HG02885 (cell line): ENCODE results near the gene KIF17.
"Not testable (repeated sequence)": the region's sequence is repeated elsewhere in the genome, so short reads cannot be mapped to it uniquely, and the experiment has no call there.

Source experiments
- ATAC-seq: cut with Tn5 transposase; IDR thresholded peaks from one replicate; pipeline ENCODE4 v1.9.1; 2021; ENCODE audit warnings: mild to moderate bottlenecking; ENCODE audit not compliant: unreplicated experiment, poor library complexity

Gene KIF17

DNA sequence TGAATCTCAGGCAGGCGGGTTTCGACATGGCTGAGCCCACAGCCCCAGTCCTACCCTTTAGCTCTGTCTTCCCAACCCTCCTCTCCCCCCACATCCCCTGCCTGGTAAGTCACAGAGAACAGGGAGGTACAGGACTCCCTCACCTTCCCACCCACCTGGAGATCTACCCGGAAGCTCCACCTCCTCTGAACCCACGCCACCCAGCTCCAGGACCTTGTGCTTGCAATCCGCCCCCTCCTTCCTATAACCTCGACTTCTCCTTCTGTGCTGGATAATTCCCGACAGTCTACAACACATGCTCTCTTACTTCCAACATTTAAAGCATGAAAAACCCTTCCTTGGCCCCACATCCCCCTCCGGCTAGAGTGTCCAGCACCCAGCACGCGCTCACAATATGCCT, 22.3 kb downstream of the KIF17 start:
- no peak for ATAC-seq

DNA sequence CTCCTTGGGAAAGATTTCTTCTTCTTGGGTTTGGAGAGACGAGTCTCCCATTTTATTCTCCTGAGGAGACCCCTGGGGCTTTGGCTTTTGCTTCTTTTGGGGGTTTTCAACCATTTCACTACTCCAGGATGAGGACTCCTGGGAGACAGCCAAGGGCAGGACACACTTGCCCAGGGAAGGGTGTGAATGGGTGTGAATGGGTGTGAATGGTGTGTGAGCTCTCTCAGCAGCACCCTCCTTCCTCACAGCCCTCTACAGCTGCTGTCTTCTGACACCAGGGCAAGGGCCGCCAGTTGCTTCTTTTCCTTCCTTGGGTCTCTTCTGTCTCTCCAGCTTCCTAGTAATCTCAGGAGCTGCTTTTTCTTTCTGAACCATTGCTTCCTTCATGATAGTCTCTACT, 24.2 kb downstream of the KIF17 start:
- ATAC-seq, result no peak

DNA sequence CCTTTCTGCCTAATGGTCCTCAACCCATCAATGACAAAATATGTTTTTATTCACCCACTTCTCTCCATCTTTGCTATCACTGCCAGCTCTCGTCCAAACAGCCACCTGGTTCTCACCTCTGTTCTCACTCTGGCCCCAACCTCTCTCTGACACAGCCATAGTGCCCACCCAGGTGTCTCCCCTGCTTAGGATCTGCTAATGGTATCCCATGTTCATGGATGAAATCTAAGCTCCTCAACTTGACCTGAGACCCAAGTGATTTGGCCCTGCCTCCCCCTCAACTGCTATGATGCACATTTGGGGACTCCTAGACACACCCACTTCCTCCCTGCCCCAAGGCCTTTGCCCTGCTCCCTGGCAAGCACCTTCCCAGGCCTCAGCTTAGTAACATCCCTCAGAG, 25.9 kb downstream of the KIF17 start:
- no peak for ATAC-seq

DNA sequence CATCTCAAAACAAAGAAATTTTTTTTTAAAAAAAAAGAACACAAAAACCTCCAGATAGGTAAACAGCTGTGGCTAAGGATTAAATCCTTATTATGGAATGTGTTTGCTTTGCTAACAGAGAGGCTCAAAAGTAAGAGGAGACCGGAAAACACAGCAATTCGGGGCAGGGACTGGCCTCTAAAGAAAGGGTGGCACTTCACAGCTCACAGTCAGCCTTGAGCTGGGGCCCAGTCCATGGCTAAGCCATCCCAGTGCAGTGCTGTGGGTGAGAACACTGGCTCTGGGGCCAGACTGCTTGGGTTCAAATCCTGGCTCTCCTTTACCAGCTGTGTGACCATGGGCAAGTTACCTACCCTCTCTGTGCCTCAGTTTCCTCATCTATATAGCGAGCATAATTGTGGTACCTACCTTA, 28.2 kb downstream of the KIF17 start:
- no peak for ATAC-seq

DNA sequence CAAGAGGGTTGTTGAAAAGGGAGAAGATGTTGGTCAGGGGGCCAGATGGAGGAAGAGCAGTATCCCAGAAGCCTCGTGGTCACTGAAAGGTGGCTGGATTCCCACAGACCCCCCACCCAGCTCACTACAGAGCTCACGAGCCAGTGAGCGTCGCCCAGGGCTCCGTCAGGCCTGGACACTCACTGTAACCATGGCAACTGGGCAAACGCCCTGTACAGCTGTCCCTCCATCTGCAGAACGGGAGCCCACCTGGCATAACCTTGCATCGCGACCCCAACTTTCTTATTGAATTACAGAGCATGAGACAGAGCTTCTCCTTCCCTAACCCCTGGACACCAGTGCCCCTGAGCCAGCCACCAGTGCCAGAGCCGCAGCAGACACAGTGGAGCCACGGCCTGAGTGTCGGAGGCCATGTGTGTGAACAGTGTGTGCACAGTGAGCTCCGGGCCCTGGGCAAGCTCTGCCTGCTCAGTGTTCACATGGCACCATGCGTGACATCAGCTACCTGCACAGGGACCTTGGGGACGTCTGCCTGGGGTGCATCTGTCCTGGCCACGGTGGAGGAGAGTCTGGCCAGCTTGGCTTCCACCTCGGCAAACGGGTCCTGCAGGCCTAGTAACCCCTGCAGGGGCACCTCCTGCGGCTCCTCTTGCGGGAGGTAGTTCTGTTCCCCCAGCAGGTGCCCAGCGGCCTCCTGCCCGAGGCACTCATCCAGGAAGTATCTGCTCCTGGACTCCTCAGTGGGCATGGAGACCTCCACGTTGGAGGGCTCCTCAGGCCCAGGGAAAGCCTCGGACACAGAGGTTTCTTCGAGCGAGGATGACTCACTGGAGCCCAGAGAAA, 30.7 kb downstream of the KIF17 start:
- ATAC-seq, result no peak

DNA sequence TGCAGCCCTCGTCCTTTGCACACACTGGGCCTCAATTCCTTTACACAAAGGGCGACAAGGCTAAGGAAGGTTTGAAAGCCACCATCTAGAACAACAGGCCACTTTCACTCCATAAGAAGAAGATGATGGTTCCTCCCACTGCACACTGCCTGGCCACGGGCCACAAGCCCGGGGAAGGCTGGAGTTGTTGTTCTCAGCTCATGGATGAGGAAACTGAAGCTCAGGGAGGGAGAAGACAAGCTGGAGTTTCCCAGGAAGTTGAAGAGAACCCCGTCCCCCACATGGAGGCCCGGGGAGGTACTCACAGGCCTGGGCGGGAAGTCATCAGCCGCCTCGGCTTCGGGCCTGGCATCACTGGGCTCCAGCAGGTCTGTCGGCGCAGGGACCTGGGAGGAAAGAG, 32.1 kb downstream of the KIF17 start:
- no peak for ATAC-seq

DNA sequence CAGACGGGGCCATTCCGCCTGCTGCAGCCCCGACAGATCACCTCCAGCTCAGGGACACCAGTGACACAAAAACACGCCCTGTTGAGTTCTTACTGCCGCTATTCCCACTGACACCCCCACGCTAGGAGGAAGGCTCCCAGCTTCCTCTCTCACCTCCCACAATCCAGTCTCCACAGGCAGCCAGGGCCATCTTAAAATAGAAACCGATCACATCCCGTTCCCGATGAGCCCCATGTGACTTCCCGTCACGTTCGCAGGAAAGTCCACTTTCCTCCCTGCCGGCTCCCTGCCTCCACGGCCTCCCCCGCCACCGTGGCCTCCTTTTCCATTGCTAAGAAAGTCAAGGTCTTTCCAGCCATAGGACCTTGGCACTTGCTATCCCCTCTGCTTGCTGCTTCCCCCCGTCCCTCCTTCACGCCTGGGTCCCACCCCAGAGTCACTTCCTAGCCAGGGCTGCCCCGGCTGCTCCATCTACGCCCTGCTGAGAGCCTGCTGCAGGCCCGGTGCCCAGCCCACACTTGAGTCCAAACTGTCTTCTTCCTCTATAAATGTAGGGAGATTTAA, 32.6 kb downstream of the KIF17 start:
- no peak for ATAC-seq

DNA sequence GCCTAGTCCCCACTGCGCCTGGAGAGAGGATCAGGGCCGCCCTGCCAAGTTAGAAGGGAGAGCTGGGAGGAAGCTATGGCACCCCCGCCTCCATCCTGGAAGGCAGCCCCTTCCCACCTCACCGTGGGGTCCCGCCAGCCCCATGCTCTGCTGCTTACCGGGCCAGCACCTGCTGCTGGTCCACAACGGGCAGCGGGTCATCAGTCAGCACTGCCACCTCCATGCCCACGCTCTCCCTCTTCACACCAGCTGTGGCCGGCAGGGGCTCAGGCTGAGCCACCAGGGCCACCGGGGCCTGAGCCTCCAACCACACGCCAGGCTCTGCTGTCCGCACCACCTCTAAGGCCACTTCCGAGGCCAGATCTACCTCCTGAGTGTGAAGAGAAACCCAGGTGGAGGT, 33.2 kb downstream of the KIF17 start:
- ATAC-seq, result no peak

DNA sequence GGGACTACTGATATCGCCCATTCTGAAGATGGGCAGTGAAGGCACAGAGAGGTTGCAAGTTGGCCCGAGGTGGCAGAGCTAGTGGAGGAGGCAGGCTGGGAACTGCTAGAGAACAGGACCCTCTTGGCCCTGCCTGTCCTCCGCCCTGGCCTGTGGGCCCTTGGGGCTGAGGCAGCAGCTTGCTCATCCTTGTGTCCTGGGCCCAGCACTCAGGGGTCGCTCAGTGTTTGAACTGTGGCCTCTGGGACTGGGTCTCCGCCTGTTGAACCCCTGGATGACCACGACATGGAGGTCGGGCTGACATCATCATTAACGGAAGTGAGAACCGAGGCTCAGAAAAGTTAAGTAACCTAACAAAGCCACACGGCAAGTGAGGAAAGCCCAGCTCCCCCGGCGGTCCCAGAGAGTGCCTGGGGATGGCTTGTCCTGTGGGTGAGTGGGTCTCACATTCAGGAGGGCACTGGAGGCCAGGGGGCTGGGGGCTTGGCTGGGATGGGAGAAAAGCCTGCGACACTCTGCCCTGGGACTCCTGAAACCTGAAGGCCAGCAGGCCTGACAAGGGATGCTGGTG, 33.7 kb downstream of the KIF17 start:
- ATAC-seq, result no peak

DNA sequence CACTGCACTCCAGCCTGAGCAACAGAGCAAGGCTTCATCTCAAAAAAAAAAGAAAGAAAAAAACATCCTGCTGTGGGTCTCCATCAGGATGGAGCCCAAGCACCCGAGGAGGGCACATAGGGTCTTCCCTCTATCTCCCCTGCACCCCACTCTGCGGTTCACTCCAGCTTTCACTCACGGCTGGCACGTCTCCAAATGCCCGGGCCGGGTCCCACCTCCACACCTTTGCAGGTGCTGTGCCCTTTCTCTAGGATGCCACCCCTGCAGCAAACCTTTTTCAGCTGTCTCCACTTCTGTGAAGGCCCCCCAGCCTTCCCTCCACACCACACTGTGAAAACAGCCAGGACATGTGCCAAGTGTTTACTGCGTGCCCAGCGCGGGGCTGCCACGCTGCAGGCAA, 34.2 kb downstream of the KIF17 start:
- no peak for ATAC-seq

DNA sequence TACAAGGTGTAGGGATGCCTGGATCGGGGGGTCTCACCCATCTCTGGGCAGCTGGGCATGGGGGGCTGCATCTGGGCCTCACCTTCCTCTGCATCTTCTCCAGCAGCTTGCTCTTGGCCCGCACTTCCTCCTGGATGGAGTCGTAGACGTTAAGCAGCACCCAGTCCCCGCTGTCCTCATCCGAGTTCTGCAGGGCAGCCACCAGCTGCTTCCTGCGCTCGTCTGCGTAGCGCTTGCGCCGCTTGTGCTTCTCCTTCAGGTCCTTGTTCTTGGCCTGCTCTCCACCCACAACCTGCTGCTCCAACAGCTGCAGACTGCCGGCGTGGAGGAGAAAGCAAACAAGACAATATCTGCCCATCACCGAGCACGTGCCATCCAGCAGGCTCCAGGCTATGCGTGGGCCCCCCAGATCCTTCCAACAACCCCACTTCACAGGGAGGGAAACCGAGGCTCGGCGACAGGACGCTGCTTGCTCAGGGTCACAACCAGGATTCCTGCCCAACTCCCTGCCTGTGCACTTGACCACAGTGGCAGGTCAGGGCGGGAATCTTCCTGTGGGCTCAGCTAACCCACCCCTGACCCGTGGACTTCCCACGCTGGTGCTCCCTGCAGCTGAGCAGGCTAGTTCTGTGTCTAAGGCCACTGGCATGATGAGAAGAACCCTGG, 35.1 kb downstream of the KIF17 start:
- ATAC-seq, result no peak

DNA sequence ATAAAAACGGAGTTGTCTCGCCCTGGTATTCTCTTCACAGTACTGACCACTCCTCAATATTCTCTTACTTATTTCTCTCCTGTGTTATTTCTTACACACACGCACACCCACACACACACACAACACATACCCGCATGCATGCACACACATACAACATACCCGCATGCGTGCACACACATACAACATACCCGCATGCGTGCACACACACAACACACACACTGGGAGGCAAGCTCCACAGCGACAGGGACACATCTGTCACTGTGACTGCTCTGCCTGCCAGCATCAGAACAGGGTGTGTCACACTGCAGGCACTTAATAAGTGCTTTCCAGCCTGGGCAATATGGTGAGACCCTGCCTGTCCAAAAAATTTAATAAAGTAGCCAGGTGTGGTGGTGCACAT, 35.8 kb downstream of the KIF17 start:
- ATAC-seq, result no peak

DNA sequence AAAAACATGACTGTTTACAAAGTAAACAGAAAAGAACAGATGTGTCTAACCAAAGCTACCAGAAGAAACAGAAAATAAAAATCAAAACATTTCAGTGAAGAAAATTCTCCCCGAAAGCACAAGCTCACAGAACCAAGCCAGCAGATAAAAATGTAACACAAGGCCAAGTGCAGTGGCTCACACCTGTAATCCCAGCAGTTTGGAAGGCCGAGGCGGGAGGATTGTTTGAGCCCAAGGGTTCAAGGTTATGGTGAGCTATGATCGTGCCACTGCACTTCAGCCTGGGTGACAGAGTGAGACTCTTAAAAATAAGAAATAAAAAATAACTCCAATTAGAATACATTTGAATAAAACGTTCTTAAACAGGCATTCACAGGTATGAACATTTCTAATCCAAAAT, 37.5 kb downstream of the KIF17 start:
- no peak for ATAC-seq

DNA sequence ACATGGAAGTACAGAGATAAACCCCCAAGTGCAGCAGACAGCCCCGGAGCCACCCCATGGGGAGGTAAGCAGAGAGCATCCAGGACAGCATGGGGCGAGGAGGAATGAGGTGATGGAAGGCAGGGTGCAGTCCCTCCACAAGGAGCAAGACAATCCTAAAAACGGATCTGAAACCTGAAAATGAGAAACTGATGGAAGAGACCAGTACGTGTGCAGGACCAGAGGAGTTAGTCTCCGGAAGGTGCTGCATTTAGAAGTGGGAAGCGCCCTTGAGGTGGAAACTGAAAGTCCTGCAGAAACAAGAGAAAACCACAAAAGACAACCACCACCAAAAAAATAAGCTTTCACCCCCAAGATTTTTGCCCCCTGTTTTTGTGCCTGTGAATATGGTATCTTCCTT, 39.2 kb downstream of the KIF17 start:
- no peak for ATAC-seq

DNA sequence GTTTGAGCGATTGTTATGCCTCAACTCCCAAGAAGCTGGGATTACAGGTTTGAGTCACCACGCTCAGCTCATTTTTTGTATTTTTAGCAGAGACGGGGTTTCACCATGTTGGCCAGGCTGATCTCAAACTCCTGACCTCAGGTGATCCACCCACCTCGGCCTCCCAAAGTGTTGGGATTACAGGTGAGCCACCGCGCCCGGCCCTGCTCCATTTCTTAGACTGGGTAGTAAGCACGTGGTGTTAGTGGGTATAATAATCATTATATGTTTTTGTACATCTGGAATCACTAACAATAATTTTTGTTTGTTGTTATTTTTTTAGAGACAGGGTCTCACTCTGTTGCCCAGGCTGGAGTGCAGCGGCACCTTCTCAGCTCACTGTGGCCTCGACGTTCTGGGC, 44.2 kb downstream of the KIF17 start:
- ATAC-seq, result not testable (repeated sequence)

DNA sequence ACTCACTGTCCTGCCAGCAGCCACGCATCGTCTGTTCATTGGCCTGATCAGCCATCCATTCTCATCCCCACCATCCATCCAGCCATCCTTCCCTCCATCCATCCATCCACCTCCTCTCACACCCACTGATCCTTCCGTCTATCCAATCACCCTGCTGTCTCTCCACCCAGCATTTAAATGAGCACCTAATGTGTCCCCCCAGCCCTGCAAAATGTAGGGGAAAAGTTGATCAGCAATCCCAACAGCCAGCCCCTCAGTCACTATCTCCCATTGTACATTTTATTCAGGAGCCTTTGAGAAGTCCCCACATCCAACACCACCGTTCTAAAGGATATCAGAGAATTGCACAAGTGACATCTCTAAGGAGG, 45.6 kb downstream of the KIF17 start:
- ATAC-seq, result no peak

DNA sequence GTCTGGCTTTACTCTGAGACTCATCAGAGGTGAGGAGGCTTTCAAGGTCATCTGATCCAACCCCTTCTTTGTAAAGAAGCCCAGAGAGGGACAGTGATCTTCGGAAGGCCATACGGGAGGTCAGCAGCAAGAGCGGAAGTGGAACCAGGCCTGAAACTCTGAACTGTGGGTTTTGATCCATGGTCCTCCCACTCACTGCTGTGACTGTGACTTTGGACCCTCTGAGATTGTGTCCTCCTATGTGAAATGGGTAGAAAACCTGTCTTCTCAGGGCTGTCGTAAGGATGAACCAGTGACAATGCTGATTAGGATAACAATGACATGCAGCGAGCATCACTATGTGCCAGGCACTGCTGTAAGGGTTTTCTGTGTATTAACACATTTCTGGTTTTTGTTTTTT, 46.9 kb downstream of the KIF17 start:
- ATAC-seq, result no peak

DNA sequence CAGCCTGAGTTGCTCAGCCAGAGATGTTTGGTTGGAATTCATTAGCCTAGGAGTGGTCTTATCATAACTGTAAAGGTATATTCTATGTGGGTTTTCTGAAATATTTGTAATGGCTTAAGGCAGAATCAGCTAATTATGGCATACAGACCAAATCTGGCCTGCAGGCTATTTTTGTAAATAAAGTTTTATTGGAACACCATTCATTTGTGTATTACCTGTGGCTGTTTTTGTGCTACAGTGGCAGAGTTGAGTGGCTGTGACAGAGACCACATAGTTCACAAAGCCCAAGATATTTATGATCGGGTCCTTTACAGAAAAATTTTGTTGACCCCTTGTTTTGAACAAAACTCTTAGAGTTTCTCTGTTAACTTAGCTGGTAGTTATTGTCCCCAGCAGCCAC, 49.2 kb downstream of the KIF17 start:
- ATAC-seq, result no peak

DNA sequence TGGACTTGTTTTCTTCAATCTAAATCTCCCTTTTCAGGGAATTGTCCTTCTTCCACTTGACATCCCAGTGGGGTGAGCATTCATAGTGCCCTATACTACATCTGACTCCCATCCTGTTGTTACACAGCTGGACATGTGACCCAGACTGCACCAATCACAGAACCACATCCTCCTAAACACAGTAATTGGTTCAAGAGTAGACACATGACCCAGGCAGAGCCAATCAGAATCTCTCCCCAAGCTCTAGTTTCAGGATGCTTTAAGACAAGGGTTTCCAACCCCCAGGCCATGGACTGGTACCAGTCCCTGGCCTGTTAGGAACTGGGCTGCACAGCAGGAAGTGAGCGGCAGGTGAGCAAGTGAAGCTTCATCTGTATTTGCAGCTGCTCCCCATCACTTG, 51.0 kb downstream of the KIF17 start:
- no peak for ATAC-seq

DNA sequence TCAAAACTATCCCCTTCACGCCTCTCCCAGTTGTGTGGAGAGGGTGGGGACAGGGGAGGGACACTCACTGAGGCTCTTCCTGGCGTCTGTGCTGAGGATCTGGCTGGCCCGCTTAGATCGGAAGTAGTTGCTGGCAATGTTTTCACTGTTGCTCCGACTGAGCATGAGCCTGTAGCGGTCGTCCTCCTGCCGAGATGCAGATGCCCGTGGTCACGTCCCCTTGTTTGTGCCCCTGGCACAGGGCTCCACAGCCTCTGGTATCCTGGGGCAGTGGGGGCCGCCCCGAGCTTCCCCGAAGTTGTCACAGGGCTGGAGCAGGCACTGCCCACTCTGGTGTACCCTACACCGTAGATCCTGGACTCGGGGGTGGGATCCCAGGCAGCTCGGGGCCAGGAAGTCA, 51.7 kb downstream of the KIF17 start:
- no peak for ATAC-seq

DNA sequence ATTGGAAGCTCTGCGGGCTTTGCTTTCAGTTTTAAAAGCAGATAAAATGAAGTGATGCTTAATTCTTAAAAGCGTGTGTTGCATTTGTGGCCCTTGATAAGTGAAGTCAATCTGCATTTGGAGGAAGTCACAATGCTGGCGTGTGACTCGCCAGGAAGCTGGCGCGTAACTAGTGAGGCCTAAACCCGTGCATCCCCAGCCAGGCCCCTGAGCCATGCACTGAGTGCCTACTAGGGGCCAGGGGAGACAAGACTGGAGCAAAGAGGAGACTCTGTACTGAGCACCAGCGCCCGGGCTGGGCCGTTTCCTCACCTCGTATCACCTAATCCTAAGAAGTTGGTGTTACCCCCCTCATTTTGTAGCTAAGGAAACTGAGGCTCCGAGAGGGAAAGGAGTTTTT, 52.1 kb downstream of the KIF17 start:
- no peak for ATAC-seq
